ENCODE results near the gene TFAP2B. TPM values are rescaled to one million over a fixed set of nuclear protein-coding genes. Genes with fewer than 3 reads are reported as not detected.

The TFAP2B gene
- total RNA-seq, 1 experiment from 2014 or later: not detected

DNA sequence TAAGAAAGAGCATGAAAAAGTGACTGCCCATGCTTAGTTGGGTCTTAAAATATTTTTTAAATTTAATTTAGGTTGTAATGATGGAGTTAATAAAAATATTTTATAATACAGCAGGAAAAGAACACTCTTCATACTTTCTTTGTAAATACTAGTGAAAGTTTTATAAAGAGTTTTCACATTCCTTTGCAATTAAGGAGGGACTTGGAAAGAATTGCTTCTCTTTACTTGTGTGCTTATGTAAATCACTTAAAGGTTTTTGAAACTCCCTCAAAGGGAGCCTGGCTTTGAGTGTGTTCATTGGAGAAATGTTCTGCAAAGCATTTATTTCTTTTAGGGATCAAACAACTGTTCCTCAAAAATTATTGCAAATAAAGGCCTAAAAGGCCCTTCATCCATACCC is 11.6 kb upstream of the TFAP2B start:
- Histone ChIP-seq H2AFZ (ENCODE audit: low read length) (no peak overlapping the region), H3K9me2 (replicated peaks; ENCODE audit: insufficient read depth, low read length) (no peaks in the 10 kb centered on the region), H3K4me2 (ENCODE audit: low read depth, low read length, poor library complexity, severe bottlenecking) (no peak overlapping the region), H3K9me3 (ENCODE audit: low read length) (no peaks in the 10 kb centered on the region), H3K4me1 (ENCODE audit: low read length) (no peaks in the 10 kb centered on the region), H4K20me1 (ENCODE audit: insufficient read depth, low read depth, low read length) (no peaks in the 10 kb centered on the region), H3K4me3 (ENCODE audit: low read length) (no peak overlapping the region), H3K27me3 (ENCODE audit: low read length) (no peaks in the 10 kb centered on the region), H3K36me3 (ENCODE audit: insufficient read depth, low read length) (no peaks in the 10 kb centered on the region), H3K27ac (ENCODE audit: low read length) (no peak overlapping the region), H3K9ac (ENCODE audit: low read length) (no peak overlapping the region), H3K79me2 (ENCODE audit: low read length) (no peaks in the 10 kb centered on the region)
- DNase-seq: no peak

DNA sequence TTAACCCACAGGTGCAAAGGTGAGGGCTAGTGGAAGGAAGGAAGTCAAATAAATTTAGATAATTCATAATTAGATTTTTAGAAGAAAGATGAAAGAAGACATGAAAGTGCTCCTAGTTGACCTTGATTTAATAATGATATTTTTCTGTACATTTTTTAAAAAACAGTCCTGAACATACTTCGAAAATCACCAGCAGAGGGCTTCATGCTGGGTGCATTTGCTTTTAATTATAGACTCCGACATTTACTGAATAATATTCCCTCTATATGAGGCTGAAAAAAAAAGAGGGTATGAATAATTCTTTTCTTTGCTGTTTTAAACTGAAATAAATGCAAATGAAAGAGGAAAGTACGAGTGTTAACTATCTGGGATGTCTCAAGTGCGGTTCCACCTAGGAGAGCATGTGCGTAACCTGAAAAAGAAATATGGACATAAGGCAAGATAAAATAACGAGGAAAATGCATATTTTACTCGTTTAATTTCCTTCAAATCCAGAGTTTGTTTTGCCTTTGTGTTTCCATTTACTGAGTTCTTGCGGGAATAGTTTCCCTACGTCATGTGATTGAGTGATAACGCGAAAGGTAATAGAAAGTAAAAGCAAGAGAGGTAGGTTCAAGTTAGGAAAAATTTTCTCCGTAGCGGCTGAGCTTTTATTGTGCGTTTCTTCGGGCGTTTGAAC is 3.1 kb upstream of the TFAP2B start:
- Histone ChIP-seq H3K9me3 (ENCODE audit: low read length) (no peaks in the 10 kb centered on the region), H3K79me2 (ENCODE audit: low read length) (no peaks in the 10 kb centered on the region), H3K27me3 (ENCODE audit: low read length) (no peaks in the 10 kb centered on the region), H4K20me1 (ENCODE audit: insufficient read depth, low read depth, low read length) (no peaks in the 10 kb centered on the region), H3K4me2 (ENCODE audit: low read depth, low read length, poor library complexity, severe bottlenecking) (peak overlapping the region; percentile 62), H3K9me2 (replicated peaks; ENCODE audit: insufficient read depth, low read length) (no peaks in the 10 kb centered on the region), H3K4me1 (ENCODE audit: low read length) (peaks cover 5% of the 10 kb centered on the region; the same call in 1 of the 2 replicates), H3K9ac (ENCODE audit: low read length) (0 out of 2 replicates have a peak overlapping the region, but pooled peaks have one; percentile 2), H3K4me3 (ENCODE audit: low read length) (peak overlapping the region; percentile 44), H2AFZ (ENCODE audit: low read length) (peak overlapping the region; percentile 61), H3K27ac (ENCODE audit: low read length) (no peak overlapping the region), H3K36me3 (ENCODE audit: insufficient read depth, low read length) (no peaks in the 10 kb centered on the region)
- peak; percentile 41 for DNase-seq

DNA sequence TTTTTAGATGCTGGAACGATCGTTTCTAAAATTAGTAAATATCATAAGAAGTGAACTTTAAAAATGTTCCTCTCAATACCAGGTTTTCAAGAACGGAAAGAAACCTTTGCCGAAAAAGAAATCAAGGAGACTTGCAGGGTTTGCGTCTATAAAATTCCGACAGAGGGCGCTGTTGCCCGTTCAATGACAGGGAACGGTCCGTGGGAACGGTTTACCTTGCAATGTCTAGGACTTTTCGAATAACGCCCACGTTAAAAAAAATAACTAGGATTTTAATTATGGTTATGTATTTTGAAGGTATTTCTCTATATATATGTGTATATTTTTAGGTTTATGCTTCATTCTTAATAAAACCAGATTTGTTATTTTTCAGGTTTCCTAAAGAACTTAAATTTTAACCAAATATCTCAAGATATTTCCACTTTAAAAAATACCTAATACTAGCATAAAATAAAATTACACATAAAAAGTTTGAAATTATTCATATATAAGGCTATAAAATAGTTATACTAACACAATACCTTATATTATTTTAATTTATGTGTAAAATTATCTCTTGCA is 2.5 kb upstream of the TFAP2B start:
- peak; percentile 89 for DNase-seq
- 0 out of 2 replicates have a peak overlapping the region, but pooled peaks have one; percentile 2 for H3K9ac ChIP-seq (ENCODE audit: low read length)
- H3K4me3 ChIP-seq (ENCODE audit: low read length): peak overlapping the region; percentile 44

DNA sequence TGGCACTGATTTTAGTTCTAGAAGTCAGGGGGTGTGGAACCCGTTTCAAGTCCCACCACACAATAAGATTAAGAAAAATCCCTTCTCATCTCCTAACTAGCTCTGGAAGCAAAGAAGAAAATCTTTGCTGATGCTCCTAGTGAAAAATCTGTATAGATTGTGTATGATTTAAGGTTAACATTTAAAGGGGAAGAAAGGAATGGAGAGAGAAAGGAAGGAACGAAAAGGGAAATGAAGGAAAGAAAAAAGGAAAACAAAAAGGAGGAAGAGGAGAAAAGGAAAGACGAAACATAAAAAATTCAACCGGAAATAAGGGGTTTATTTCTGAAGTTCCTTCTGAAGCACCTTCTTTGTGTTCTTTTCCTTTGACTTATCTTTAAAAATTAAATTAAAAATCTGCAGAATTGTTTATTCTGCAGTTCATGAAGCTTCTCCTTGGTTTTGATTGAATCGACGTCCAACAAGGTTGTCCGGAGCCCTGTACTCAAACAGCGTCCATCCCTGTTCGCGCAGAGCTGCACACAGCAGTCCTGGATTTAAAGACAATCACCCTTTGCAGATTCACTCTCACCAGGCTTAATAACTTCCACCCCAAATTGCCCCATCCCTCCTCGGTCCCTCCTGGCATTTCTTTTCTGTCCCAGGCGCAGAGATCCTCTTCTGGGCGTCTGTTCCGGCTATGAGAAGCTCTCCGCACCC is 1.6 kb upstream of the TFAP2B start:
- Histone ChIP-seq H3K9me2 (replicated peaks; ENCODE audit: insufficient read depth, low read length) (no peaks in the 10 kb centered on the region), H3K4me2 (ENCODE audit: low read depth, low read length, poor library complexity, severe bottlenecking) (no peak overlapping the region), H3K9ac (ENCODE audit: low read length) (no peak overlapping the region), H3K4me3 (ENCODE audit: low read length) (no peak overlapping the region), H3K79me2 (ENCODE audit: low read length) (no peaks in the 10 kb centered on the region), H3K27me3 (ENCODE audit: low read length) (no peaks in the 10 kb centered on the region), H3K36me3 (ENCODE audit: insufficient read depth, low read length) (no peaks in the 10 kb centered on the region), H3K27ac (ENCODE audit: low read length) (no peak overlapping the region), H3K4me1 (ENCODE audit: low read length) (peaks cover 5% of the 10 kb centered on the region; the same call in 1 of the 2 replicates), H3K9me3 (ENCODE audit: low read length) (no peaks in the 10 kb centered on the region), H4K20me1 (ENCODE audit: insufficient read depth, low read depth, low read length) (no peaks in the 10 kb centered on the region), H2AFZ (ENCODE audit: low read length) (no peak overlapping the region)
- DNase-seq: no peak

More for the DNA sequence above, 2.5 kb upstream of the TFAP2B start:
- Histone ChIP-seq H3K4me2 (ENCODE audit: low read depth, low read length, poor library complexity, severe bottlenecking) (peak overlapping the region; percentile 62), H3K27me3 (ENCODE audit: low read length) (no peaks in the 10 kb centered on the region), H3K4me1 (ENCODE audit: low read length) (peaks cover 5% of the 10 kb centered on the region; the same call in 1 of the 2 replicates), H3K9me3 (ENCODE audit: low read length) (no peaks in the 10 kb centered on the region), H2AFZ (ENCODE audit: low read length) (peak overlapping the region; percentile 61), H3K79me2 (ENCODE audit: low read length) (no peaks in the 10 kb centered on the region), H4K20me1 (ENCODE audit: insufficient read depth, low read depth, low read length) (no peaks in the 10 kb centered on the region), H3K27ac (ENCODE audit: low read length) (no peak overlapping the region), H3K9me2 (replicated peaks; ENCODE audit: insufficient read depth, low read length) (no peaks in the 10 kb centered on the region), H3K36me3 (ENCODE audit: insufficient read depth, low read length) (no peaks in the 10 kb centered on the region)

DNA sequence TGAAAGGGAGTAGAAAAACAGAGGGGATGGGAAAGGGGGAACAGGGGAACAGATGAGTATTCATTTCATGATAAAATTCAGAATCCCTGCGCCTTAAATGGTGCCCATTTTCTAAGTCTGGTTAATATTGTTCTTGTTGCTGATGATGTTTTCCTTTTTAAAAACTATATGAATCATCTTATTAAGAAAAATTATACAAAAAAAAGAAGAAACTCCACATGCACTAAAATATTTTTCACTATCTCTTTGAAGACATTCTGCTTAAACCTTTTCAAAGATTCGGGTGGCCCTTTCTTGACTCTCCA is 1.1 kb upstream of the TFAP2B start:
- H3K27me3 ChIP-seq (ENCODE audit: low read length): no peaks in the 10 kb centered on the region
- H3K4me2 ChIP-seq (ENCODE audit: low read depth, low read length, poor library complexity, severe bottlenecking): no peak overlapping the region
- H3K9ac ChIP-seq (ENCODE audit: low read length): no peak overlapping the region
- H4K20me1 ChIP-seq (ENCODE audit: insufficient read depth, low read depth, low read length): no peaks in the 10 kb centered on the region
- H3K4me1 ChIP-seq (ENCODE audit: low read length): peaks cover 5% of the 10 kb centered on the region; the same call in 1 of the 2 replicates
- no peak overlapping the region for H3K4me3 ChIP-seq (ENCODE audit: low read length)
- DNase-seq: no peak
- H3K9me3 ChIP-seq (ENCODE audit: low read length): no peaks in the 10 kb centered on the region
- H3K79me2 ChIP-seq (ENCODE audit: low read length): no peaks in the 10 kb centered on the region
- H3K9me2 ChIP-seq (replicated peaks; ENCODE audit: insufficient read depth, low read length): no peaks in the 10 kb centered on the region
- H3K36me3 ChIP-seq (ENCODE audit: insufficient read depth, low read length): no peaks in the 10 kb centered on the region
- no peak overlapping the region for H3K27ac ChIP-seq (ENCODE audit: low read length)
- no peak overlapping the region for H2AFZ ChIP-seq (ENCODE audit: low read length)

DNA sequence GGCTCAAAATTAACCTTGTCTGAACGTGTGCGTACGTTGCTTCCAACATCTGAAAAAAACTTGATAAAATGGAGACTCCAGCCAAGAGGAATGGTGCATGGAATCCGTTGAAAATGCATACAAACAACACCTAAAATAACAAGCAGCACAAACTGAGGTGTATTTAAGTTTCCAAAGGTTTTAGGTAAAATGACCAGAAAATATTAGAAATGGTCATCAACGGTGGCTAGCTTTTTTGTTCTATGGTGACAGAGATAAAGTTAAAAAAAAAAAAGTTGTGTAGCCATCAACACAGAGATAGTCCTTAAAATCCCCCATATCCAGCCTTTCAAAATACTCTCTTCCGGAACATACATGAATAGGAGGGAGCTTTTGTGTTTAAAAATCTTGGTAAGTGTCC is 651 bp upstream of the TFAP2B start:
- H3K9ac ChIP-seq (ENCODE audit: low read length): no peak overlapping the region
- H3K36me3 ChIP-seq (ENCODE audit: insufficient read depth, low read length): no peaks in the 10 kb centered on the region
- peaks cover 5% of the 10 kb centered on the region; the same call in 1 of the 2 replicates for H3K4me1 ChIP-seq (ENCODE audit: low read length)
- H3K79me2 ChIP-seq (ENCODE audit: low read length): no peaks in the 10 kb centered on the region
- no peak overlapping the region for H2AFZ ChIP-seq (ENCODE audit: low read length)
- H3K9me3 ChIP-seq (ENCODE audit: low read length): no peaks in the 10 kb centered on the region
- H3K9me2 ChIP-seq (replicated peaks; ENCODE audit: insufficient read depth, low read length): no peaks in the 10 kb centered on the region
- H4K20me1 ChIP-seq (ENCODE audit: insufficient read depth, low read depth, low read length): no peaks in the 10 kb centered on the region
- H3K4me2 ChIP-seq (ENCODE audit: low read depth, low read length, poor library complexity, severe bottlenecking): no peak overlapping the region
- no peak overlapping the region for H3K4me3 ChIP-seq (ENCODE audit: low read length)
- no peaks in the 10 kb centered on the region for H3K27me3 ChIP-seq (ENCODE audit: low read length)
- H3K27ac ChIP-seq (ENCODE audit: low read length): no peak overlapping the region
- no peak for DNase-seq

DNA sequence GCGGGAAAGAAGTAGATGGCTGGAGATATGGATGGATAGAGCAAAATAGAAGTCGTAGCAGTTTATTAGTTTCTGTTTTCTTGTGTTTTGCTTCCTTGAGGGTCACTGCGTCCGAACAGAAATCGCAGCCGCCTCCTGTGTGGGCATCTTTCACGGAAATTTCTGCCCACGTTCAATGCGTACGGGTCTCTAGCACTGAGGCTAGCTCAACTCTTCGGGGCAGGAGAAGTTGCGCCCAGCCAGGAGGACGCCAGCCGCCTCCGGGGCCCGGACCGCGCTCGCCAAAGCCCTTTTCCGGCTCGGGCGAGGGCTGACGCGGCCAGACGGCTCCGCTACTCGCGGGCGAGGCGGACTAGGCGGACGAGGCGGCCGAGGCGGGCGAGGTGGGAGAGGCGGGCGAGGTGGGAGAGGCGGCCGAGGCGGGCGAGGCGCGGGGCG is 814 bp downstream of the TFAP2B start:
- Histone ChIP-seq H2AFZ (ENCODE audit: low read length) (no peak overlapping the region), H3K9me3 (ENCODE audit: low read length) (no peaks in the 10 kb centered on the region), H3K36me3 (ENCODE audit: insufficient read depth, low read length) (no peaks in the 10 kb centered on the region), H3K9me2 (replicated peaks; ENCODE audit: insufficient read depth, low read length) (no peaks in the 10 kb centered on the region), H4K20me1 (ENCODE audit: insufficient read depth, low read depth, low read length) (no peaks in the 10 kb centered on the region), H3K4me2 (ENCODE audit: low read depth, low read length, poor library complexity, severe bottlenecking) (no peak overlapping the region), H3K4me1 (ENCODE audit: low read length) (peaks cover 5% of the 10 kb centered on the region; the same call in 1 of the 2 replicates), H3K79me2 (ENCODE audit: low read length) (no peaks in the 10 kb centered on the region), H3K27ac (ENCODE audit: low read length) (no peak overlapping the region), H3K27me3 (ENCODE audit: low read length) (no peaks in the 10 kb centered on the region), H3K9ac (ENCODE audit: low read length) (no peak overlapping the region), H3K4me3 (ENCODE audit: low read length) (no peak overlapping the region)
- no peak for DNase-seq
